GM19351 (cell line): Measurements from ENCODE around the gene ORM2.
"Not testable (repeated sequence)": the region's sequence is repeated elsewhere in the genome, so short reads cannot be mapped to it uniquely, and the experiment has no call there.

ENCODE experiments used
- ATAC-seq: cut with Tn5 transposase; IDR thresholded peaks from one replicate; pipeline ENCODE4 v1.9.1; 2021; ENCODE audit warnings: mild to moderate bottlenecking, moderate library complexity; ENCODE audit not compliant: unreplicated experiment

The ORM2 gene

DNA sequence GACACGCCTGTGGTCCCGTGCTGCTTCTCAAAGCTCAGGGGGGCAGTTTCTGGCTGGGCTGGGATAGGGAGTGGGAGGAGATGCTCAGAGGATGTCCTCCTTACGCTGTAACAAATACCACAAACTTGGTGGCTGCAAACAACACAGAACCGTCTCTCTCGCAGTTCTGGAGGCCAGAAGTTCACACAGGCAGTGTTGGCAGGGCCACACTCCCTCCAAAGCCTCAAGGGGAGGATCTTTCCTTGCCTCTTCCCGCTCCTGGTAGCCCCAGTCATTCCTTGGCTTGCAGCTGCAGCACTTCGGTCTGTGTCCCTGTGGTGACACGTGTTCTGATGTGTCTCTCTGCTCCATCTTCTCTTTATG lies 17.2 kb upstream of the ORM2 start:
- no peak for ATAC-seq

- no peak for ATAC-seq
These were observed 16.5 kb upstream of the ORM2 start for GRCh38 chr9:114313186-114313585.

DNA sequence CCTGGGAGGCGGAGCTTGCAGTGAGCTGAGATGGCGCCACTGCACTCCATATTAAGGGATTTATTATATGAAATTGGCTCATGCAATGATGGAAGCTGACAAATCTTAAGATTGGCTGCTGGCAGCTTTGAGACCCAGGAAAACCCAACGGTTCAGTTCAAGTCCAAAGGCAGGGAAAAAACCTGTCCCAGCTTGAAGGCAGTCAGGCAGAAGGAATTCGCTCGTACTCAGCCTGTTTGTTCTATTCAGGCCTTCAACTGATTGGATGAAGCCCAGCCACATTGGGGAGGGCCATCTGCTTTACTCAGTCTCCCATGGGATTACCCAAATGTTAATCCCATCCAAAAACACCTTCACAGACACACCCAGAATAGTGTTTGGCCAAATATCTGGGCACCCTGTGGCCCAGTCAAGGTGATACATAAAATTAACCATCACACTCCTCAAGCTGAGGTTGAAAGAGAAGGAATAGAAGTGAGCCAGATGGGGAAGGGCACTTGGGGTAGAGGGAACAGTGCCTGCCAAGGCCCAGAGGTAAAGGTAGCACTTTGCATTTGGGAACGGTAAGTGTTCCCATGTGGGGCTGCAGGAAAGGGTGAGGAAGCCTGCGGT lies 15.3 kb upstream of the ORM2 start:
- no peak for ATAC-seq

GRCh38 chr9:114314881-114315722 lies 14.6 kb upstream of the ORM2 start:
- no peak for ATAC-seq

DNA sequence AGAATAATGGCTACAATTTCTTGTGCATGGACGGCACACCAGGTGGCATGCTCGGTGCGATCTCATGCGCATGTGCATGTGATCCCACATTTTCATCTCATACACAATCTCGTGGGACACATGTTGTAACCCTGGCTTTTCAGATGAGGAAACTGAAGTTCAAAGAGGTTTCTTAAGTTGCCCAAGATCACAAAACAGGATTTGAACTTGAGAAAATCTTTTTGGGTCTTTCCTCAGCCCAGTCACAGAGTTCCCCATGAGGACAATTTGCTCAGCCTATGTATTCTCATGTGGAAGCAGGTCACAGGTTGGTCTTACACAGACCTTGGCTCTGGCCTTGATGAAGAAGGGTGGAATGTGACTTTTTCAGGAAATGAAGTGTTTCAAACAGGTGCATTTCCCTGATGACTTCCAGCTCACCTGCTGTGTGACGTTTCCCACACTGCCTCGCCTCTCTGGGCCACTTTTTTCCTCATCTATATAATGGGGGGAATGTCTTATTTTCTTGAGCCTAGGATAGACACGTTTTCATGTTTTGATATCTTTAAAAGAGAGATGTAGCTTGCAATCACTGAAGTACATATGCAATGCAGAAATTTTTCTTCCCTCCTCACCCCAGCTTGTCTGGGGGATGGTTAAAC lies 13.8 kb upstream of the ORM2 start:
- no peak for ATAC-seq

GRCh38 chr9:114316605-114317230 lies 13.0 kb upstream of the ORM2 start:
- no peak for ATAC-seq

DNA sequence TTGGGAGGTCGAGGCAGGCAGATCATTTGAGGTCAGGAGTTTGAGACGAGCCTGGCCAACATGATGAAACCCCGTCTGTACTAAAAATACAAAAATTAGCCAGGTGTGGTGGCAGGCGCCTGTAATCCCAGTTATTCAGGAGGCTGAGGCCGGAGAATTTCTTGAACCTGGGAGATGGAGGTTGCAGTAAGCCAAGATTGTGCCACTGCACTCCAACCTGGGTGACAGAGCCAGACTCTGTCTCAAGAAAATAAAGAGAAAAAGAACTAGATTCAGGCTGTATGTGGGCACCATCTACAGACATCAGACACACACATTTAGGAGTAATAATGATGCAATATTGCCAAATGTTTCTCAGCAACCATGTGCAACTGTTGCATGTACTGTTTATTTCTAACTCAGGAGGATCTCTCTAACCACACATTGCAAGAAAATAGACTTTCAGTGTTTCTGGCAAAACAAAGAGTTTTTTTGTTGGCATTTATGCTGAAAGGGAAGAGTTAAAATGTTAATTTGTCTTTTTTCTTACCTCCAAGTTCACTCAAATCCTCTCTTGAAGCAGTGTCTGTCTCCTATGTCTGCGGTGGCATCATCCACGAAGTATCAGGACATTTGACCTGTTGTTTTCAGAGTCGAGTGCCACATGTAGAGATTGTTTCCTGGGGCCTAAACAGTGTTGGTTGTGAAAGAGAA lies 11.9 kb upstream of the ORM2 start:
- no peak for ATAC-seq

DNA sequence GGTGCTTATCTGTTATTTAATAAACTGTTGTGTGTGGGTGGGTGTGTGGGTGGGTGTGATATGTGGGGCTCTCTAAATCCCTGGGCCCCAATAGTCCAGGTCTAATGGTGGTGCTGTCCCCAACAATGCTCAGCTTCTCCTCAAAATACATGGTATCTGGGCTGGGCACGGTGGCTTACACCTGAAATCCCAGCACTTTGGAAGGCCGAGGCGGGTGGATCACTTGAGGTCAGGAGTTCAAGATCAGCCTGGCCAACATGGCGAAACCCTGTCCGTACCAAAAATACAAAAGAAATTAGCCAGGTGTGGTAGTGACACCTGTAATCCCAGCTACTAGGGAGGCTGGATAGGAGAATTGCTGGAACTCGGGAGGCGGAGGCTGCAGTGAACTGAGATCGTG lies 11.3 kb upstream of the ORM2 start:
- ATAC-seq: no peak

- no peak for ATAC-seq
These were observed 10.5 kb upstream of the ORM2 start for GRCh38 chr9:114319147-114319546.

DNA sequence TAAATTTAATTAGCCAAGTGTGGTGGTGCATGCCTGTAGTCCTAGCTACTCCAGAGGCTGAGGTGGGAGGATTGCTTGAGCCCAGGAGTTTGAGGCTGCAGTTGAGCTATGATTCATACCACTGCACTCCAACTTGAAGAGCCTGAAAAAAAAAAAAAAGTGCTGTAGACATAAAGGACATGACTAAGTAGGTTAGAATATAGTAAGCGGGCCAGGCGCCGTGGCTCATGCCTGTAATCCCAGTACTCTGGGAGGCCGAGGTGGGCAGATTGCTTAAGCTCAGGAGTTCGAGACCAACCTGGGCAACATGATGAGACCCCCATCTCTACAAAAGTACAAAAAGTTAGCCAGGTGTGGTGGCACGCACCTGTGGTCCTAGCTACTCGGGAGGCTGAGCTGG lies 9.0 kb upstream of the ORM2 start:
- not testable (repeated sequence) for ATAC-seq

GRCh38 chr9:114321759-114322158 lies 7.9 kb upstream of the ORM2 start:
- ATAC-seq: no peak

- ATAC-seq: not testable (repeated sequence)
These were observed 7.4 kb upstream of the ORM2 start for GRCh38 chr9:114322160-114322818.

- not testable (repeated sequence) for ATAC-seq
These were observed 6.7 kb upstream of the ORM2 start, which contains the start of gene ORM1 for GRCh38 chr9:114322831-114323531. TSS of gene ORM1 (plus strand) at chr9:114323098. CDS start at chr9:114323134, 36 bp downstream.

- not testable (repeated sequence) for ATAC-seq
These were observed 5.8 kb upstream of the ORM2 start for GRCh38 chr9:114323849-114324248.

GRCh38 chr9:114324492-114324891 lies 5.2 kb upstream of the ORM2 start:
- ATAC-seq: no peak

GRCh38 chr9:114324965-114325364 lies 4.7 kb upstream of the ORM2 start:
- ATAC-seq: not testable (repeated sequence)

GRCh38 chr9:114325684-114326254 lies 3.9 kb upstream of the ORM2 start:
- not testable (repeated sequence) for ATAC-seq

DNA sequence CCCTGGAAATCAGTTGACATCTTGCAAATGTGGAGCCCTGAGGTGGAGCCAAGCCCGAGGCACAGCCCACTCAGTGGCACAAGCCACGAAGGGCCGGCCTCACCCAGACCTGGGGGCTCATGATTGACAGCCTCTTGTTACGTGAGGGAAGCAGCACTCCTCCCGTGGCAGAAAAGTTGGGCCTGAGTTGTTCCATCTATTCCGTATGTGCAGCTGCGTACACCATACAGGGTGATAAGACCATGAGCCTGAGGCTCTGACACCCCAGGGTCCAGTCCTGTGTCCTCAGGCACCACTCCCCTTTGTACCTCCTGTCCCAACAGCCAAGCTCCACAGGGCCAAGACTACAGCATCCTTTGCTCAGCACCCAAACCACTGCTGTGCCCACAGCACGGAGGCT lies 1.9 kb upstream of the ORM2 start:
- no peak for ATAC-seq

DNA sequence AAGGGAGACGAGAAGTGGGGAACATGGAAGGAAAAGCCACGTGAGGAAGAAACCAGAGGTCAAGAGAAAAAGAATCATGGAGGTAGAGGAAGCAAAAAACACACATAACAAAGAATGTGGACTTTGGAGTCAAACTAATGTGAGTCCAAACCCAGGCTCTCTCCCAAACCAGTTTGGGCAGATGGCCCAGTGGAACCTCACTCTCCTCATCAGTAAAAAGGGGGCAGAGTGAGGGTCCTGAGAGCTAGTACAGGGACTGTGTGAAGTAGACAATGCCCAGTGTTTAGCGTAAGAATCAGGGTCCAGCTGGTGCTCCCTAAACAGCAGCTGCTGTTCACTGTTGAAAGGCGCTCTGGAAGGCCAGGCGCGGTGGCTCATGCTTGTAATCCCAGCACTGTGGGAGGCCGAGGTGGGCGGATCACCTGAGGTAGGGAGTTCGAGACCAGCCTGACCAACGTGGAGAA lies 1.3 kb upstream of the ORM2 start:
- not testable (repeated sequence) for ATAC-seq
